CD4-positive, alpha-beta T cell treated with Interleukin-15 for 1 hour (primary cell): ENCODE results near the gene UMODL1.

ENCODE experiments used
- DNase-seq: peaks from one replicate; pipeline ENCODE4 v3.0.0-alpha.2; 2020

Gene UMODL1

GRCh38 chr21:42117229-42117966, 46.3 kb downstream of the UMODL1 start:
- DNase-seq, result peak; percentile 59

GRCh38 chr21:42117967-42118780, 47.1 kb downstream of the UMODL1 start:
- no peak for DNase-seq

GRCh38 chr21:42118901-42119300, 47.8 kb downstream of the UMODL1 start:
- DNase-seq, result no peak

- no peak for DNase-seq
Observed at GRCh38 chr21:42120101-42120902, 49.2 kb downstream of the UMODL1 start.

GRCh38 chr21:42120903-42121535, 49.9 kb downstream of the UMODL1 start:
- DNase-seq, result no peak

GRCh38 chr21:42121794-42122193, 50.7 kb downstream of the UMODL1 start:
- DNase-seq, result no peak

- no peak for DNase-seq
Observed at GRCh38 chr21:42122398-42122797, 51.3 kb downstream of the UMODL1 start.

GRCh38 chr21:42122808-42123207, 51.7 kb downstream of the UMODL1 start:
- no peak for DNase-seq

- DNase-seq, result no peak
Observed at GRCh38 chr21:42123219-42123908, 52.2 kb downstream of the UMODL1 start.

- no peak for DNase-seq
Observed at GRCh38 chr21:42124081-42124480, 53.0 kb downstream of the UMODL1 start.

GRCh38 chr21:42124826-42125570, 53.9 kb downstream of the UMODL1 start:
- DNase-seq, result no peak

GRCh38 chr21:42125571-42126544, 54.7 kb downstream of the UMODL1 start:
- no peak for DNase-seq

- no peak for DNase-seq
Observed at GRCh38 chr21:42127164-42128150, 56.3 kb downstream of the UMODL1 start.

GRCh38 chr21:42129300-42130266, 58.5 kb downstream of the UMODL1 start:
- no peak for DNase-seq

GRCh38 chr21:42130441-42130840, 59.3 kb downstream of the UMODL1 start:
- no peak for DNase-seq

- no peak for DNase-seq
Observed at GRCh38 chr21:42132183-42132582, 61.1 kb downstream of the UMODL1 start.

GRCh38 chr21:42133131-42133530, 62.0 kb downstream of the UMODL1 start:
- DNase-seq, result no peak
